Ishikawa (cell line): ENCODE measurements around the gene ERGIC1.

Experiments
- CEBPB ChIP-seq: IDR thresholded peaks from 2 replicates; pipeline ENCODE4 v1.6.1; 2012
- CREB1 ChIP-seq: IDR thresholded peaks from 2 replicates; pipeline ENCODE4 v1.6.1; 2012; ENCODE audit warnings: low read depth
- EGR1 ChIP-seq: IDR thresholded peaks from 2 replicates; pipeline ENCODE4 v1.6.1; 2012
- EP300 ChIP-seq: IDR thresholded peaks from 2 replicates; pipeline ENCODE4 v1.6.1; 2012; ENCODE audit warnings: borderline replicate concordance
- FOXM1 ChIP-seq: IDR thresholded peaks from 2 replicates; pipeline ENCODE4 v1.6.1; 2012; ENCODE audit warnings: low read depth, borderline replicate concordance
- MAX ChIP-seq: IDR thresholded peaks from 2 replicates; pipeline ENCODE4 v1.6.1; 2012
- NFIC ChIP-seq: IDR thresholded peaks from 2 replicates; pipeline ENCODE4 v1.6.1; 2012
- RAD21 ChIP-seq: IDR thresholded peaks from 2 replicates; pipeline ENCODE4 v1.6.1; 2012; ENCODE audit warnings: low read depth
- REST ChIP-seq: IDR thresholded peaks from 2 replicates; pipeline ENCODE4 v1.6.1; 2012; ENCODE audit warnings: low read depth, mild to moderate bottlenecking
- TAF1 ChIP-seq: IDR thresholded peaks from 2 replicates; pipeline ENCODE4 v1.6.1; 2012; ENCODE audit warnings: low read depth, mild to moderate bottlenecking
- TCF12 ChIP-seq: IDR thresholded peaks from 2 replicates; pipeline ENCODE4 v1.6.1; 2012; ENCODE audit warnings: low read depth
- TEAD4 ChIP-seq: IDR thresholded peaks from 2 replicates; pipeline ENCODE4 v1.6.1; 2012
- USF1 ChIP-seq: IDR thresholded peaks from 2 replicates; pipeline ENCODE4 v1.6.1; 2012
- YY1 ChIP-seq: IDR thresholded peaks from 2 replicates; pipeline ENCODE4 v1.6.1; 2012; ENCODE audit warnings: low read depth
- ZBTB7A ChIP-seq: IDR thresholded peaks from 2 replicates; pipeline ENCODE4 v1.6.1; 2012; ENCODE audit warnings: low read depth

The ERGIC1 gene

GRCh38 chr5:172833686-172834414, at the start of gene ERGIC1:
ERGIC1 (plus strand) TSS chr5:172834251; CDS start chr5:172834414, 163 bp downstream.
- TF ChIP-seq TAF1 = 0 out of 2 replicates have a peak, but pooled peaks have one; percentile 45
- TF ChIP-seq MAX = peak; percentile 41; the same call in 1 of the 2 replicates
- no peak for TF ChIP-seq CEBPB
- TF ChIP-seq RAD21 = no peak
- TF ChIP-seq EGR1 = peak; percentile 41; the same call in 1 of the 2 replicates
- no peak; the same call in 1 of the 2 replicates for TF ChIP-seq TCF12
- TF ChIP-seq TEAD4 = no peak
- no peak for TF ChIP-seq USF1
- no peak for TF ChIP-seq EP300
- peak; percentile 61; the same call in 1 of the 2 replicates for TF ChIP-seq CREB1
- TF ChIP-seq YY1 = no peak
- TF ChIP-seq REST = no peak

GRCh38 chr5:172785429-172786088, 48.5 kb upstream of the ERGIC1 start:
- TF ChIP-seq RAD21 (no peak), YY1 (no peak), CREB1 (no peak), TCF12 (no peak), TEAD4 (no peak), ZBTB7A (no peak), EP300 (no peak), TAF1 (no peak), USF1 (no peak), NFIC (no peak), EGR1 (no peak), CEBPB (no peak), MAX (no peak)

GRCh38 chr5:172786736-172787462, 47.2 kb upstream of the ERGIC1 start:
- TF ChIP-seq CEBPB (no peak), TEAD4 (no peak)

GRCh38 chr5:172788771-172789686, 45.0 kb upstream of the ERGIC1 start:
- TF ChIP-seq RAD21 = no peak
- no peak for TF ChIP-seq FOXM1
- TF ChIP-seq EP300 = no peak
- TF ChIP-seq CEBPB = no peak

- TF ChIP-seq USF1 (peak; percentile 52), TCF12 (no peak)
These were observed 44.2 kb upstream of the ERGIC1 start for GRCh38 chr5:172789687-172790495.

- TF ChIP-seq USF1 = no peak
- TF ChIP-seq CEBPB = no peak
- no peak for TF ChIP-seq EP300
- TF ChIP-seq REST = no peak
- TF ChIP-seq TCF12 = no peak
- TF ChIP-seq YY1 = no peak
- TF ChIP-seq NFIC = no peak
- no peak for TF ChIP-seq CREB1
- no peak for TF ChIP-seq RAD21
- TF ChIP-seq FOXM1 = no peak
These were observed 43.6 kb upstream of the ERGIC1 start for GRCh38 chr5:172790496-172790889.
